Endothelial cell of umbilical vein (primary cell): ENCODE results near the gene TRAM1L1. TPM values are rescaled to one million over a fixed set of nuclear protein-coding genes. Genes with fewer than 3 reads are reported as not detected.

Experiments used
- Bru-seq: library from RNA; stranded (reverse); fragments of 400-500 nt; gene quantifications from one replicate; lab custom pipeline; 2021; lab: Mats Ljungman, UMichigan
- BruChase-seq, 2 experiments: library from RNA; stranded (reverse); fragments of 400-500 nt; gene quantifications; one replicate each; lab custom pipeline; 2021; lab: Mats Ljungman, UMichigan
- BruUV-seq: library from RNA; stranded (reverse); fragments of 400-500 nt; replicated peaks from 2 replicates; lab custom pipeline; 2021; lab: Mats Ljungman, UMichigan
- CTCF ChIA-PET: fragments of 300-600, 350-600 bp; sonication (Branson Sonifier 250); formaldehyde crosslinking; loops from one replicate; lab custom pipeline; 2021; ENCODE audit warnings: antibody characterized with exemption, inconsistent platforms; lab: Charles Lee
- POLR2A ChIA-PET: fragments of 300-600, 350-600 bp; sonication (Branson Sonifier 250); formaldehyde crosslinking; loops from one replicate; lab custom pipeline; 2021; ENCODE audit warnings: antibody characterized with exemption, inconsistent platforms; lab: Charles Lee
- DNase-seq: peaks from one replicate; pipeline ENCODE4 v3.0.0-alpha.2; 2011; ENCODE audit warnings: low read depth, low spot score
- FAIRE-seq: peaks from 2 replicates; lab custom pipeline; 2011; peaks lifted over from hg19 to GRCh38; lab: Jason Lieb, UNC
- H2AFZ ChIP-seq: 2 replicates; pipeline ENCODE4 v1.6.0; 2012; ENCODE audit warnings: low read depth, low read length, control low read depth, inconsistent platforms
- H3K27ac ChIP-seq: 2 replicates; pipeline ENCODE4 v1.5.1; 2011; ENCODE audit warnings: low read depth, mild to moderate bottlenecking, control low read depth, low read length, moderate library complexity; ENCODE audit not compliant: insufficient read depth
- H3K27me3 ChIP-seq, 2 experiments: 2 replicates each; pipeline versions ENCODE4 v1.6.0 to v1.6.1; 2011; ENCODE audit warnings: low read length in 2 of 2, mixed read lengths in 1 of 2; ENCODE audit not compliant: control insufficient read depth in 2 of 2, insufficient read depth in 2 of 2
- H3K36me3 ChIP-seq, 2 experiments: 2 replicates in 1 of 2; 3 replicates in 1 of 2; pipeline ENCODE4 v1.5.1; 2011; ENCODE audit warnings: low read length in 2 of 2, mild to moderate bottlenecking in 1 of 2, moderate library complexity in 1 of 2; ENCODE audit not compliant: control insufficient read depth in 2 of 2, insufficient read depth in 2 of 2; ENCODE audit errors: extremely low read depth in 1 of 2
- H3K4me1 ChIP-seq: 3 replicates; pipeline ENCODE4 v1.5.1; 2011; ENCODE audit warnings: mild to moderate bottlenecking, low read length; ENCODE audit not compliant: control insufficient read depth, insufficient read depth; ENCODE audit errors: extremely low read depth
- H3K4me2 ChIP-seq: 2 replicates; pipeline ENCODE4 v1.6.1; 2011; ENCODE audit warnings: low read length, control low read depth, mixed read lengths; ENCODE audit not compliant: insufficient read depth
- H3K4me3 ChIP-seq, 3 experiments: fragments of 200-600 bp in 1 of 3; sonication (generic), shearing (Covaris generic) in 1 of 3; replicated peaks in 1 of 3; 2 replicates each; pipeline ENCODE4 v1.5.1; 2011 to 2016; ENCODE audit warnings: control low read depth in 3 of 3, low read length in 3 of 3, mild to moderate bottlenecking in 2 of 3, inconsistent platforms in 1 of 3, low read depth in 1 of 3, moderate library complexity in 1 of 3; ENCODE audit not compliant: insufficient read depth in 1 of 3
- H3K79me2 ChIP-seq: 2 replicates; pipeline ENCODE4 v1.6.0; 2012; ENCODE audit warnings: low read length, inconsistent platforms; ENCODE audit not compliant: control insufficient read depth, insufficient read depth
- H3K9ac ChIP-seq: replicated peaks from 2 replicates; pipeline ENCODE3; 2011; ENCODE audit warnings: low read length, control low read depth; ENCODE audit not compliant: insufficient read depth; ENCODE audit errors: extremely low read depth
- H3K9me1 ChIP-seq: replicated peaks from 3 replicates; pipeline ENCODE4 v1.6.0; 2011; ENCODE audit warnings: mild to moderate bottlenecking, low read length; ENCODE audit not compliant: control insufficient read depth, insufficient read depth; ENCODE audit errors: extremely low read depth
- H3K9me3 ChIP-seq: replicated peaks from 2 replicates; pipeline ENCODE4 v1.5.1; 2012; ENCODE audit warnings: low read length, inconsistent platforms; ENCODE audit not compliant: control insufficient read depth, insufficient read depth
- H4K20me1 ChIP-seq: replicated peaks from 2 replicates; pipeline ENCODE3; 2011; ENCODE audit warnings: mild to moderate bottlenecking, low read length; ENCODE audit not compliant: control insufficient read depth, insufficient read depth; ENCODE audit errors: extremely low read depth
- EZH2 ChIP-seq: IDR thresholded peaks from 2 replicates; pipeline ENCODE4 v1.6.1; 2012; ENCODE audit warnings: borderline replicate concordance, low read depth, mild to moderate bottlenecking, moderate library complexity, low read length, inconsistent platforms; ENCODE audit not compliant: severe bottlenecking
- FOS ChIP-seq: IDR thresholded peaks from 2 replicates; pipeline ENCODE4 v1.6.1; 2011; ENCODE audit warnings: mild to moderate bottlenecking, low read length, moderate library complexity, borderline replicate concordance; ENCODE audit not compliant: insufficient read depth
- GATA2 ChIP-seq: IDR thresholded peaks from 2 replicates; pipeline ENCODE4 v1.7.0; 2011; ENCODE audit warnings: low read depth, mild to moderate bottlenecking, moderate library complexity, mixed read lengths, low read length; ENCODE audit not compliant: insufficient read length, insufficient read depth
- JUN ChIP-seq: IDR thresholded peaks from 2 replicates; pipeline ENCODE4 v1.6.1; 2011; ENCODE audit warnings: borderline replicate concordance, low read depth; ENCODE audit not compliant: insufficient read length, insufficient read depth
- MAX ChIP-seq: IDR thresholded peaks from 2 replicates; pipeline ENCODE4 v1.6.1; 2011; ENCODE audit not compliant: insufficient read depth, insufficient read length
- MYC ChIP-seq: IDR thresholded peaks from one replicate; pipeline ENCODE4 v1.6.1; 2011; ENCODE audit warnings: mild to moderate bottlenecking, low read depth, low read length
- POLR2A ChIP-seq: IDR thresholded peaks from 2 replicates; pipeline ENCODE4 v1.6.1; 2012; ENCODE audit warnings: low read depth, mild to moderate bottlenecking, control low read depth, low read length
- POLR2AphosphoS5 ChIP-seq: IDR thresholded peaks from 2 replicates; pipeline ENCODE4 v1.6.1; 2012; ENCODE audit warnings: low read depth, mild to moderate bottlenecking, control low read depth, low read length, moderate library complexity; ENCODE audit not compliant: insufficient read depth
- dilution Hi-C: fragments of 300-500 bp; cut with MboI; formaldehyde crosslinking; loops from one replicate; pipeline ENCODE4 v1.15.0; 2019; ENCODE audit warnings: low sequenced_read_pairs; ENCODE audit not compliant: extremely low pct_ligation_motif_present
- intact Hi-C: fragments of 100-400 bp; cut with micrococcal nuclease; formaldehyde crosslinking; loops from one replicate; pipeline ENCODE4 v1.10.0; 2022
- long read RNA-seq: library from polyadenylated mRNA; stranded (forward); transcript quantifications from one replicate; pipeline ENCODE4 v2.0.0, GENCODE V29; 2021
- polyA minus RNA-seq, 3 experiments: library from RNA; depleted of rRNA, polyadenylated mRNA; stranded (reverse); fragments of >200 nt; gene quantifications; 1 replicate in 1 of 3; 2 replicates in 2 of 3; pipeline ENCODE4 v1.2.3, GENCODE V29; 2011
- polyA plus RNA-seq, 4 experiments: library from polyadenylated mRNA; depleted of rRNA in 3 of 4; stranded (reverse) in 3 of 4; unstranded in 1 of 4; fragments of >200 nt; gene quantifications; 2 replicates each; pipeline versions ENCODE4 v1.2.1 to v1.2.3, GENCODE V29; 2011 to 2012; ENCODE audit warnings: missing spikeins in 1 of 4
- total RNA-seq: library from RNA; stranded (reverse); gene quantifications from 2 replicates; pipeline ENCODE4 v1.2.3, GENCODE V29; 2021
- TF ChIP-seq, protein P1 (sequence below), 2 donors: IDR thresholded peaks; 1 replicate in 1 of 2; 2 replicates in 1 of 2; pipeline ENCODE4 v1.5.1; 2011; ENCODE audit warnings: low read length in 2 of 2, mild to moderate bottlenecking in 2 of 2, moderate library complexity in 2 of 2, control low read depth in 1 of 2, inconsistent platforms in 1 of 2, low read depth in 1 of 2; ENCODE audit not compliant: insufficient read depth in 1 of 2; ENCODE audit errors: extremely low read depth in 1 of 2

The TRAM1L1 gene
- total RNA-seq (0.88 and 1.1 TPM in 2 replicates), polyA plus RNA-seq (0.65 and 0.88 TPM in 2 replicates), polyA minus RNA-seq (1.3 and 1.4 TPM in 2 replicates), Bru-seq, nascent RNA (percentile 45 among the genes with signal in this experiment), BruChase-seq, experiment 1, labeled RNA remaining after a 6-hour chase (percentile 42 among the genes with signal in this experiment), BruChase-seq, experiment 2, labeled RNA remaining after a 2-hour chase (percentile 60 among the genes with signal in this experiment)
- 0.63 and 0.68 TPM in 2 replicates for polyA plus RNA-seq (2011; cell fraction: cytosol; rRNA removed)
- 0.36 and 0.51 TPM in 2 replicates for polyA plus RNA-seq (2011; cell fraction: nucleus; rRNA removed)
- 0.23 and 0.60 TPM in 2 replicates for polyA plus RNA-seq (2012)
- not detected for polyA minus RNA-seq (2011; cell fraction: cytosol; rRNA and poly(A)+ RNA removed)
- polyA minus RNA-seq (2011; cell fraction: nucleus; rRNA and poly(A)+ RNA removed): 0.67 and 1.0 TPM in 2 replicates
- long read RNA-seq, transcript TRAM1L1-201 (1 exons, 2,023 nt): major isoform, 10 of 10 reads
- long read RNA-seq, partial matches to known transcripts: 0 of 10 reads
- long read RNA-seq, other reads (novel, unspliced or antisense): 0 of 10 reads

DNA sequence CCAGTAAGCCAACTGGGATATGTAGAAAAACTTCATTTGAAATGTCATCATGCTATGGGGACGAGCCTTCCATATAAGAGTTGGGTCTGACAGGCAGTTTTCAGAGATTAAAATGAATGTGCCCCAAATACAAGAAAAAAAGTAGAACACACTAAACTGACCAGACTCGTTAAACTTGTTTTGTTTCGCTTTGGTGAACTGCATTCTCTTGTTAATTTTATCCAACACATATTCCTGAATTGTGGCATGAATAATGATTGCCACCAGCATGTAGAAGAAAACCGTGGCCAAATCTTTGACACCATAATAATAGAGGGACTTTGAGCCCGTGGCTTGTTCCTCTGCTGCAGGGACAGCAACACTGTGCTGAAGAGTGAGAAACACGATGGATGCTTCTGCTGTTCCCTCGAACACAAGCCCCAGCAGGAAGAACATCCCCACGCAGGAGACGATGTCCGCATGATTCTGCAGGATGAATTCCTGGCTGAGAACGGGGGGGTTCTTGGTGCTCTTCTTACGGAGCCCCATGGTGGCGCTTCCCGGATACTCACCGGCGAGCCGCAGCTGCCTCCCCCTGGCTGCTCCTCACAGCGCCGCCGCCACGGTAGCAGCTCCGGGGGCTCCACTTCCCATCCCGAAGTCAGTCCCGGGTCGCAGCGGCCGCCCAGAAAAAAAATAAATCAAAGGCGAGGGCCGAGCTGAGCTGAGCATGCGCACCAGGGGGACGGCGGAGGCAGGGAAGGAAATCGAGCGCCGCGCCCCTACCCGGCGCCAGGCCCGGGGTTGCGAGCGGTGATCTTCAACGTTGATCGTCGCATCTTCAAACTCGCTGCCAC is at the start of gene TRAM1L1:
Gene TRAM1L1, minus strand, starts transcription at position 711 of the 836 bp plus-strand sequence. Its CDS starts 183 bp downstream, at position 528.
- FAIRE-seq (peak; percentile 64), DNase-seq (peak; percentile 65)
- TSS peak; percentile 45 for BruUV-seq
- TF ChIP-seq POLR2A (peak; percentile 37), GATA2 (no peak), MAX (no peak), MYC (no peak), JUN (no peak), POLR2AphosphoS5 (no peak), EZH2 (no peak), FOS (no peak)
- TF ChIP-seq, protein P1, sequence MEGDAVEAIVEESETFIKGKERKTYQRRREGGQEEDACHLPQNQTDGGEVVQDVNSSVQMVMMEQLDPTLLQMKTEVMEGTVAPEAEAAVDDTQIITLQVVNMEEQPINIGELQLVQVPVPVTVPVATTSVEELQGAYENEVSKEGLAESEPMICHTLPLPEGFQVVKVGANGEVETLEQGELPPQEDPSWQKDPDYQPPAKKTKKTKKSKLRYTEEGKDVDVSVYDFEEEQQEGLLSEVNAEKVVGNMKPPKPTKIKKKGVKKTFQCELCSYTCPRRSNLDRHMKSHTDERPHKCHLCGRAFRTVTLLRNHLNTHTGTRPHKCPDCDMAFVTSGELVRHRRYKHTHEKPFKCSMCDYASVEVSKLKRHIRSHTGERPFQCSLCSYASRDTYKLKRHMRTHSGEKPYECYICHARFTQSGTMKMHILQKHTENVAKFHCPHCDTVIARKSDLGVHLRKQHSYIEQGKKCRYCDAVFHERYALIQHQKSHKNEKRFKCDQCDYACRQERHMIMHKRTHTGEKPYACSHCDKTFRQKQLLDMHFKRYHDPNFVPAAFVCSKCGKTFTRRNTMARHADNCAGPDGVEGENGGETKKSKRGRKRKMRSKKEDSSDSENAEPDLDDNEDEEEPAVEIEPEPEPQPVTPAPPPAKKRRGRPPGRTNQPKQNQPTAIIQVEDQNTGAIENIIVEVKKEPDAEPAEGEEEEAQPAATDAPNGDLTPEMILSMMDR (IDR thresholded peaks at IDR 0.05; ENCODE audit: extremely low read depth in 1 of 2, insufficient read depth in 1 of 2, low read depth in 1 of 2, low read length in 2 of 2): peak in 1 of 2 donors; percentile 17
- CTCF ChIA-PET: interaction anchor here (0.9 to 1.3 kb wide), 2 partner anchors 9 to 1185 kb away, joined by 3 to 4 read pairs; no protein-coding TSS in a partner anchor
- no peaks in the 10 kb centered on the region for H3K27me3 ChIP-seq
- H3K9me1 ChIP-seq: no peaks in the 10 kb centered on the region
- no peaks in the 10 kb centered on the region for H3K79me2 ChIP-seq
- H2AFZ ChIP-seq: peak within 1 kb of the TSS; percentile 99
- peaks cover 7% of the 10 kb centered on the region for H3K4me1 ChIP-seq
- POLR2A ChIA-PET: no interaction called here
- H3K4me3 ChIP-seq: peak within 1 kb of the TSS; percentile 64 to 87 (median 85)
- dilution Hi-C loops (no loop called here), intact Hi-C loops (no loop called here)
- H3K27ac ChIP-seq: peak within 1 kb of the TSS; percentile 48
- no peaks in the 10 kb centered on the region for H4K20me1 ChIP-seq
- peak within 1 kb of the TSS; percentile 96 for H3K4me2 ChIP-seq
- no peaks in the 10 kb centered on the region for H3K9me3 ChIP-seq
- H3K36me3 ChIP-seq: no peaks in the 10 kb centered on the region
- peak within 1 kb of the TSS; percentile 74 for H3K9ac ChIP-seq
